GM19238 (cell line): ENCODE results near the gene TTC23.

Experiments used
- DNase-seq: peaks from one replicate; pipeline ENCODE4 v3.0.0; 2011; ENCODE audit warnings: low spot score; ENCODE audit not compliant: insufficient read length

Gene TTC23

DNA sequence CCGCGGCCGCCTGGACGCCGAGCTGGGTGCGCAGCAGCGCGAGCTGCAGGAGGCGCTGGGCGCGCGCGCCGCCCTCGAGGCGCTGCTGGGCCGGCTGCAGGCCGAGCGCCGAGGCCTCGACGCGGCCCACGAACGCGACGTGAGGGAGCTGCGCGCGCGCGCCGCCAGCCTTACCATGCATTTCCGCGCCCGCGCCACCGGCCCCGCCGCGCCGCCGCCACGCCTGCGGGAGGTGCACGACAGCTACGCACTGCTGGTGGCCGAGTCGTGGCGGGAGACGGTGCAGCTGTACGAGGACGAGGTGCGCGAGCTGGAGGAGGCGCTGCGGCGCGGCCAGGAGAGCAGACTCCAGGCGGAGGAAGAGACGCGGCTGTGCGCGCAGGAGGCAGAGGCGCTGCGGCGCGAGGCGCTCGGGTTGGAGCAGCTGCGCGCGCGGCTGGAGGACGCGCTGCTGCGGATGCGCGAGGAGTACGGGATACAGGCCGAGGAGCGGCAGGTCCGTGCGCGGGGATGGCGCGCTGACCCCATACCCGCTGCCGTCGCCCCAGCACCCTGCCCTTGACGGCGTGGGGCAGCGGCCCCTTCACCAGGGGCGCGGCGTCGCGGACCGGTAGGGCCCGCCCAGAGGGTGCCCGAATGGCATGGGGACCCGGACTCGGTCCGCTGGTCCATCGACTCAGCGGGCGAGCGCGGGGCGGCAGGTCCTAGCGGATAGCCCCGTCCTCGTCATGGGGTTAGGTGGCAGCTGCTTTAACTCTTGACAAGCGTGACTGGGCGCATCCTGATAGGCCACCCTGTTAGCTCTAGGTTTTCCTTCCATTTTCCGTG is 143.7 kb downstream of the TTC23 start:
- peak; percentile 46 for DNase-seq

- DNase-seq = peak; percentile 86
Observed at GRCh38 chr15:99104788-99105513, 144.4 kb downstream of the TTC23 start, which contains the start of gene SYNM. Gene SYNM, plus strand, starts transcription at chr15:99105080. Its CDS starts 120 bp downstream, at chr15:99105200.

GRCh38 chr15:99103279-99103678 is 146.1 kb downstream of the TTC23 start:
- no peak for DNase-seq

DNA sequence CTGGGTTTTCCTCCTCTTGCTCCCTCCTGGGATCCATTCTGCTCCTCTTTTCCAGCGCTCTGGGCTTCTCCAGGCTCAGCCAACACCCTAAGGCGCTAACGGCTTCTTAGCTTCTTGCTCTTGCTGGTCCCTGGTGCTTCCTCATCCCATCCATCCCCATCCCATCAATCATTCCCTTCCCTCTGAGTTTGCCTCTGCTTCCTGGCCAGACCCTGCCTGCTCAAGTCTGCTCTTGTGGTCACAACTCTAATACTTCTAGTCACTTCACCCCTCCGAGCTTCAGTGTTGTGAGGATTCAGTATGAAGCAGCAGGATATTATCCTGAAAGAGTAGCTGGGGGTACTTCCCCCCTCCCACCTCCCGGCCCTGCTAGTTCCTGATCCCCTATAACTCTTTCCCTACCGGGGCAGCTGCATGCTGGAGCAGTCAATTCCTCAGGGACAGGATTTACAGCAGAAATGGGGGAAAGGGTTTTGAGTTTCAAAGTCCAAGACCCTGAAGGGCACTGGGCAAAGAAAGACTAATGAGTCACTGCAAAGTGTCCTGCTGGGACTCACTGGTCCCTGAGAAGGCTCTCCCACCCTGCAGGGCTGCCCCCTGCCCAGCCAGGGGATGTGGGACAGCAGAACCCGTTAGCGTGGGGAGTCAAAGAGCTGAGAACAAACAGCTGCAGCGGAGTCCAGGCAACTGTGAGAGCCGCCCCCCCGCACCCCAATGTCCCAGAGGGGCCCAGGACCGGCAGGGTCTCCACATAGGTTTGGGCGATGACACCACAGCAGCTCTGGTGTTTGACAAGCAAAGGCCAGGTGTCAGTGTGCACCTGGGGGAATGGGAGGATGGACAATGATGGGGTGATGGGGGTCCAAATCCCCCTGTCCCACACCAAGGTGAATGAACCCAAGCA is 146.8 kb downstream of the TTC23 start:
- DNase-seq = no peak

- no peak for DNase-seq
Observed at GRCh38 chr15:99101501-99101900, 147.9 kb downstream of the TTC23 start.

GRCh38 chr15:99100245-99101173 is 148.9 kb downstream of the TTC23 start:
- peak; percentile 47 for DNase-seq

GRCh38 chr15:99099661-99100060 is 149.7 kb downstream of the TTC23 start:
- DNase-seq = no peak

GRCh38 chr15:99098991-99099390 is 150.4 kb downstream of the TTC23 start:
- DNase-seq = no peak

GRCh38 chr15:99098426-99098825 is 151.0 kb downstream of the TTC23 start:
- DNase-seq = no peak

- DNase-seq = no peak
Observed at GRCh38 chr15:99097441-99098410, 151.7 kb downstream of the TTC23 start.

- DNase-seq = no peak
Observed at GRCh38 chr15:99096894-99097426, 152.4 kb downstream of the TTC23 start.

DNA sequence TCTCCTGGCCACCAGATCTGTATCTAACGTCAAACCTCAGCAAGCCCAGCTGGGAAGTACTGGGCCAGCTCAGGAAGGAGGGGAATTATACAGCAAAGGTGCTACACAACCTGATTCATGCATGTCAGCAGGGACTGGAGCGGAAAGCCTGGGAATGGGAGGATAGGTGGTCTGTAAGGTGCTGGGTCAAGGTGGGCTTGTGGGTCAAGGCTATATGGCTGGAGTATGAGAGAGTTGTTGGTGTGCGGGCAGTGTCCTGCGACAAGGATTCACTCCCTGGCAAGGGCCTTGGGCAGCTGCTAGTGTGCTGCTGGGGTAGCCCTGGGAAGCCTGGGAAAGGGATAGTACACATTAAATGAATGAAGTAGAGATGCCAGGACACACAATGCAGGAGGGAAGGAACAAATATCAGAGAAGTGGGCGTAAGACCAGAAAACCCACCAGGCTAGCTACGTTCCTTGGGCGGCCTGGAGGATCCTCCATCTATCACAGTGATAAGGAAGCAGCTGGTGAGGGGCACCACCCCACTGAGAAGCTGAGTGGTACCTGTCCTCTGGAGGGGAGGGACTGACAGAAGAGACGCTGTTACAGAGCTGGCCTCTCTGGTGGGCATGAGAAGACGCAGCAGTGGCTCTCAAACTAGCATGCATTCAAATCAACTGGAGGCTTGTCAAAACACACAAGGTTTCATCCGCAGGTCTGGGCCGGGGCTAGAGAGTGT is 153.0 kb downstream of the TTC23 start:
- no peak for DNase-seq

DNA sequence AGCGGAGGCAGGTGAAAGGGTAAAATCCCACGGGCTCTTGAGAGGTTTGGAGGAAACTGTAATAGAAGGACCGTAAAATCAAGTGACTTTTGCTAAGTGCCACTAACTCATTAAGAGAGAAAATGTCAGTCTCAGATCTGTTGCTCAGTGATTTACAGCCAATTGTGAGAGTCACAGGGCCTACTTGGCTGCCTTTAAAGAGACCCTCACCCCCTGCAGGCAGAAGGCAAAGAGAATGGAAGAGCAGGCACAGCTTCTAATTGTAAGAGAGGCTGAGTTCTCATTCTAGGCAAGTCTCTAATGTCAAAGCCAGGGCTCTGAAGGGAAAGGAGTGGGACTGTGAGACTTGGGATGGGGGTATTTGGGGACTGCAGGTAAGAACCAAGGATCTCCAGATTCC is 153.8 kb downstream of the TTC23 start:
- DNase-seq = no peak

- no peak for DNase-seq
Observed at GRCh38 chr15:99092554-99093172, 156.7 kb downstream of the TTC23 start.

DNA sequence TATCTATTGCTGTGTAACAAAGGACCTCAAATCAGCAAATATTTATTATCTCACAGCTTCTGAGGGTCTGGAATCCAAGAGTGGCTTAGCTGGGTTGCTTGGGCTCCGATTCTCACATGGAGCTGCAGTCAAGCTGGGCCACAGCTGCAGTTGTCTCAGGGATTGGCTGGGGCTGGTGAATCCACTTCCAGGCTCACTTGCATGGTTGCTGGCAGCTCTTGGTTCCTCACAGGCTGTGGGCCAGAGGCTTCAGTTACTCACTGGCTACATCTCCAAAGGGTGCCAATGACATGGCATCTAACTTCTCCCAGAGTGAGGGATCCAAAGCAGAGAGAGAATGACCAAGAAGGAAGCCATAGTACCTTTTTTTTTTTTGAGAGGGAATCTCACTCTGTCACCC is 158.4 kb downstream of the TTC23 start:
- no peak for DNase-seq

DNA sequence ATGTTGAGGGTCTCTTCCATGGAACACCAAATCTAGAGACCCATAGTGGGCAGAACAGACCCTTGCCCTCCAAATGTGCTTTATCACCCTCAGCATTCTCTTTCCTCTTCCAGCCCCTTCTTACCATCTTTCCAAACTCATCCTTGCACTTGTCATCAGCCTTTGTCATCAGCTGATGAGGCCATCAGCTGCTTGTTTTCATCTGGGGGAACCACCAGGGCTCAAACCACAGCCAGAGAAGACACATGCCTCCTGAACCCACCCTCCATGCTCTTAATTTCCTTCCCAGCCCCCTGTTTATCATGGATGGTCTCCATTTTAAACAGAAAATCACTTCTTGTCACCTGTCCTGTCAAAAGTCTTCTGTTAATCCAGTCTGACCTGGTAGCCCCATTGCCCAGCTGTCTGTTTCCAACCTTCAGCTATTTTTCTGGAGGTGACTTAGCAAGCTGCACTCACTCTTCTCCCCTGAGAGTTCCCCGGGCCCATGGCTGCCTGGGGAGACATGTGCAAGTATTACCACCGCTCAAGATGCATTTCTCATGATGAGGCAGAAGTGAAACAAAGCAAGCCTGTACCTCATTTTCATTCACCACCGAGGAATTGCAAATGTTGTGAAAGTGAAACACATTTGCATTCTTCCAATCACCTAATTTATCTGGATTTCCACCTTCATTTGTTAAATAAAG is 159.2 kb downstream of the TTC23 start:
- DNase-seq = peak; percentile 74

- no peak for DNase-seq
Observed at GRCh38 chr15:99087405-99087943, 161.9 kb downstream of the TTC23 start.
